Fibroblast of skin of right biceps (primary cell): ENCODE data around the gene GPC6.

Experiments
- DNase-seq: peaks from one replicate; pipeline ENCODE4 v3.0.0-alpha.2; 2013

The GPC6 gene

DNA sequence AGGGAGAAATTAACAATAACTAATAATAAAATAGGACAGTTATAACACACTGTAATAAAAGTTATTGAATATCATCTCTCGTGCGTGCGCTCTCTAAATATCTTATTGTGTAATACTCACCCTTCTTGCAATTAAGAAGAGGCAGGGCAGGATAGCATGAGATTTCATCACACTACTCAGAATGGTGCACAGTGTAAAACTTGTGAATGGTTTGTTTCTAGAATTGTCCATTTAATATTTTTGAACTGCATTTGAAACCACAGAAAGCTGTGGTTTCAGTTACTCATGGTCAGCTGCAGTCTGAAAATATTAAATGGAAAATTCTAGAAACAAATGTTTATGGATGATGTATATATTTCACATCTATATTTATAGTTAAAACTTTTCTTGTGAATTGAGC is 1091.8 kb downstream of the GPC6 start:
- DNase-seq = peak; percentile 34

DNA sequence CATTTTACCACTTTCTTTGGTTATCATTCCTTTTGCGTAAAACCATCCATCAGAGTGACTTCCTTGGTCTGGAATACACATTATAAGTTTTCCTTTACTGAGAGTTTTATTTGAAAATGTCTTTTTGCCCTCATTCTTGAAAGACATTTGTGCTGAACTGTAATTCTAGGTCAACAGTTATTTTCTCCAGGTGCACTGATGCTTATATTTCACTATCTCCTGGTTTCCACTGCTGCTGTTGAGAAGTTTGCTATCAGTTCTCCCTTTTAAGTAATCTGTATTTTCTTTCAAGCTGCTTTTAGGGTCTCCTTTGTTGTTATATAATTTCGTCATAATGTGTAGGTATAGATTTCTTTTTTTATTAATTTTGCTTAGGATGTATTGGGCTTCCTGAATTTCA is 1092.9 kb downstream of the GPC6 start:
- no peak for DNase-seq

GRCh38 chr13:94322925-94323763 is 1096.5 kb downstream of the GPC6 start:
- peak; percentile 74 for DNase-seq

- no peak for DNase-seq
Observed at GRCh38 chr13:94323764-94324758, 1097.5 kb downstream of the GPC6 start.

- DNase-seq = peak; percentile 35
Observed at GRCh38 chr13:94324767-94325540, 1098.3 kb downstream of the GPC6 start.

DNA sequence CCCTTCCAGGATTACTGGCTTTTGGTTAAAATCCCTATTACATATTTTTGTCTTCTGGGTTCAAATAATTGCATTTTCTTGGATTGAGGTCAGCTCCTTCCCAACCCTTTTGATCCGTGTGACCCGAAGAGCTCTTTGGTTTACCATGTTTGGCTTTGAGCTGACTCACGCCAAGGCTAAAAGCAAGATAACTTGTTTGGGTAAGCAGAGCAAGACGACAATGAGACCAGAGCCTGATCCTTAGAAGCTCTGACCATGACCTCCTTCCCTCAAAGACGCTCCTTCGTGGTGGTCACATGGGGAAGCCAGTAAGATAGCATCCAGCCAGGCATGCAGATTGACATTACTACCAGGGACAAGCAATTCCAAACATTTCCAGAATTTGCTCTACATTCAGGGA is 1099.0 kb downstream of the GPC6 start:
- DNase-seq = peak; percentile 70

DNA sequence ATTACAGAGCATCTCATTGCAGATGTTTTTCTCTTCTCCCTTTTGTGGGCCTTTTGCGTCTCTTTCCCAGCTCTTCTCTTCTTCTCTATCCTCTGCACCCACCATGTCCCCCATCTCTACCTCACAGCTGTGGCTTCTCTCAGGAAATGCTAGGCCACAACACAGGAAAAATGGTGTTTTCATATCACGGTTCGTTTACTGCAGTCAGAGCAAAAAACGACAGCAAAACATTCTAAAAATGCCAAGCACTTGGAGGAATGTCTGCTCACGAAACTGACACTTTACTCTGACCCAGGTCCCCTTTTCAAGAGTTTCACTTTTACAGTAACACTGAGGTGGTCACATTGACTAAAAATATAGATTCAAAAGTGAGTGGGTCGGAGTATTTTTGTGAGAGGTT is 1100.7 kb downstream of the GPC6 start:
- DNase-seq = peak; percentile 57

DNA sequence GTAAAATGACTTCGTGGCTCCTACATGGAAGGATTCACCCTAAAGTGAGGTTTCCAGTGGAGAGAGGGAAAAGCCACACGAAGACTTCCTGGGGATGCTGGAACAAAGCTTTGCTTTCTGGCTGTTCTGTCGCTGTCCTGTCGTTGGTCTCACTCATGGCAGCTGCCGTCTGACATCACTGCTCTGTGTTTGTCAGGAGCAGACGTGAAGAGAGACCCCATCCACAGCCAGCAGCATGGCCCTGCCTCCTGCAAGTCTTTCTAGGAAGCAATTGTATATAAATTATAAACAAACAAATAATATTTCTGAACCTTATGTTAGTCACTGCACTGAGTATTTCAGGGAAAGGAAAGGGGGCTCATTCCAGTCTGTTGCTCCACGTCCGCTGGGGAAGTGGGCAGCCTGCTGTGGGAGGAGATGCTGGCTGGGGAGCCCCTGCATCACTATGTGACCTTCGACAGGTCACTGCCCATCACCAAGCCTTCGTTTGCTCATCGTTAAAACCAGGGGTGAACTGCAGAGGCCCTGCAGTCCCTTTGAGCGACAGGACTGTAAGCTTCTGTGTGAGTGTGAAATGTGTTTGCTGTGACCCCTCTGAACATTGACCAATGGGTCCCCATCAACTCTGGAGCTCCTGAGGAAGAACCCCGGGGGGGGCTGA is 1101.9 kb downstream of the GPC6 start:
- no peak for DNase-seq

GRCh38 chr13:94329277-94329676 is 1102.7 kb downstream of the GPC6 start:
- peak; percentile 71 for DNase-seq

DNA sequence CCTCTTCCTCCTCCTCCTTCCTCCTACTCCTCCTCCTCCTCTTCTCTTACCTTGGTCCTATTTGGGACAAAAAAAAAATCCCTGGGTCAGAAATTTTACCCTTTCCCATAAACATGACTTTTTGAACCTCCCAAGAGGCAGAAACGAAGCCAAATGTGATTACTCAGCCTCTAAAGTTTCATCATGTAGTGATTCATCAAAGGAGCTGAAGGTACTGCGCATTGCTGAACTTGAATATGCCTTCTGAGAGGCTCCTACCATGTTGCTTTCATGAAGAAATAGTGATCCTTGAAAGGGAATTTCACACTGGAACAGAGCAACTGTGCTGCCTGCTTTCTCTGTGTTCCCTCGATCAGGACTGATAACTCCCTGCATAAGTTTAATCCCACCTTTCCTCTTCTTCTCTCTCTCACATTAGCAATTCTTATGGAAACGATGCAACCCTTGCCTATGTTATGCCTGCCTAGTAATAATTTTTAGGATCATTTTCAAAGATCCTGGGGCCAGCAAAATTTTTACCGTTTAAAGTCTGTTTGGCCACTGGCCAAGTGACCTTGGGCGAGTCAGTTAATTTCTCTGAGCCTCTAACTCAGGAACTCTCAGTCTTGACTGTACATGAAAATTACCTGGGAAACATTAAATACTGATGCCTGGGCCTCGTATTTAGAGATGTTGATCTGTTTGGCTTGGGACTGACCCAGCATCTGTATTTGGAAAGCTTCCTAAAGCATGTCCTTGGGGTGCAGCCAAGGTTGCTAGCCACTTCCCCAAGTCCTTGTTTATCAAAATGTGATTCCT is 1103.3 kb downstream of the GPC6 start:
- peak; percentile 95 for DNase-seq

DNA sequence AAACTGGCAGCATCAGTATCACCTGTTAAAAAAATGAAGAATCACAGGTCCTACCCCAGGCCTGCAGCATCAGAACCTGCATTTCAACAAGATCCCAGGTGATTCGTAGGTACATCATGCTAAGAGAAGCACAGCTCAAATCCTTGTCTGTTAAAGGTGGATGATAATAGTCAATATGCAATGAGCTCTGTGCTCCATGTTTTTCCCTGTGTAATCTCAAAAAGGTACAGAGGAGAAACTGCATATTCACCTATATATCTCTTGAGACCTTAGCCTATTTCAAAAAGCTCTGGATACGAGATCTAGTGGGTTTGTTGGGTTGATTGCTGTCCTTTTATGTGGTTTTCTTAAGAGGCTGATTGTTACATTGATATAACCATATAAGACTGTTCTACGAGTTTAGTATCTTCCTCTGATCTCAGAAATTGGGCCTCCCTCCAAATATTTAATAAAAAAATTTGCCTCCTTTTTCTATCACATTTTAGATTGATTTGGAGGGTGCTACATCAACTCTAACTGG is 1104.0 kb downstream of the GPC6 start:
- no peak for DNase-seq

GRCh38 chr13:94331281-94331680 is 1104.7 kb downstream of the GPC6 start:
- no peak for DNase-seq

DNA sequence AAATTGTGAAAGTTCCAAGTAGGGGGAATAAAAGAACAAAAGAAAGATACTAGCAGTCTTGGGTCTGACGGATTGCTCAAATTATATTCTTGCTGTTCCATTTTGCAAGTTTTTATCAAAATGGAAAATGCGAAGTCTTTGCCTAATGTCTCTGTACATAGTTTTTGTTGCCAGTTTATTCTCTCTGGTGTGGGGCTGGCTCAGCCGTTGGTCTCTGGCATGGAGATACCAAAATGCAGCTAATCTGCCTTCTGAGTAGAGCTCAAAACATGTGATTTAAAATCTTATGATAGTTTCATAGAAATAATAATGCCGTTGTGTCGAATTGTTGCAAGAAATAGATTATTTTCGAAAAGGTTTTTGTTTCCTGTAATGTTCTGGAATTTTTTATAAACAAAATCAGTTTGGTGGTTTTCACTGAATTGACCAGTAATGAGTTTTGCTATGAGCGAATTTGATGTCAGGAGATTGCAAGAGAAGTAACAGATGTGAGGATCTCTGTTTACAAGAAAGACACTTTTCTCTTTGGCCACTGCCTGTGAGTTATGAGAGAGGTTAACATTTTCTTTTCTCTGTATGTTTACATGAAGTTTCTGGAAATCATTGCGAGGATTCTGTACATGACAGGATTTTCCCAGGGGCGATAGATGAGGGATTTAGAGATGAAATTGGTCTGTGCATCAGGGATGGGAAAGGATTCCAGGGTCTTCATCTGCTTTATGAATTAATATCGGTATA is 1105.9 kb downstream of the GPC6 start:
- DNase-seq = no peak

DNA sequence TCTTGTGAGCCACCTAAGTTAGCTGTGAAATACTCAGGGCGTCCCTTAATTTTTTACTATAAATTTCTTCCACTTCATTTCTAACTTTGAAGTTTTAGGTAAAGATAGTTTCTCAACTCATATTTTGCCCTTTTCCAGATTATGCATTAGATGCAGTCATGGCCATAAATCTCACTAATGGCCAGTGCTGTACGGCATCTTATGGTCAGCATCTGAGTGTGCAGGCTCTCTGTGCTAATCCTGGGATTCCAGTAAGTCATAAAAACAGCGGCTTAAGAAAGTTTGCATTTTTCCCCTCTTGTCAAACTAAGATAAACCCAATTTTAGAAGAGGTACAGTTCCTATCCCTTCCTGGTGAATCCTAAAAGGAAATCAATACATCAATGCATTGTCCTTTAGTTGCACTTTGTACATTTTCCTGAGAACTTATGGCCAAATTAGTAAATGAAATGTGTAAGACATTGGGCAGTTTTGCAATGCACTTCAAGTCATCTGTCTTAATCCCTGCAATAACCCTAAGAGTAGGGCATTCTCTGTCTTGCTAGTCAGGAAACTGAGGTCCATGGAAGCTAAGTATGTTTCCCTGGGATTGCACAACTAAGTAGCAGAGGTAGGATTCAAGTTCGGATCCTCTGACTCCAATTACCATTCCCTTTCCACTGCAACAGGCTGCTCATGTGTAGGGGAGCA is 1106.7 kb downstream of the GPC6 start:
- no peak for DNase-seq

DNA sequence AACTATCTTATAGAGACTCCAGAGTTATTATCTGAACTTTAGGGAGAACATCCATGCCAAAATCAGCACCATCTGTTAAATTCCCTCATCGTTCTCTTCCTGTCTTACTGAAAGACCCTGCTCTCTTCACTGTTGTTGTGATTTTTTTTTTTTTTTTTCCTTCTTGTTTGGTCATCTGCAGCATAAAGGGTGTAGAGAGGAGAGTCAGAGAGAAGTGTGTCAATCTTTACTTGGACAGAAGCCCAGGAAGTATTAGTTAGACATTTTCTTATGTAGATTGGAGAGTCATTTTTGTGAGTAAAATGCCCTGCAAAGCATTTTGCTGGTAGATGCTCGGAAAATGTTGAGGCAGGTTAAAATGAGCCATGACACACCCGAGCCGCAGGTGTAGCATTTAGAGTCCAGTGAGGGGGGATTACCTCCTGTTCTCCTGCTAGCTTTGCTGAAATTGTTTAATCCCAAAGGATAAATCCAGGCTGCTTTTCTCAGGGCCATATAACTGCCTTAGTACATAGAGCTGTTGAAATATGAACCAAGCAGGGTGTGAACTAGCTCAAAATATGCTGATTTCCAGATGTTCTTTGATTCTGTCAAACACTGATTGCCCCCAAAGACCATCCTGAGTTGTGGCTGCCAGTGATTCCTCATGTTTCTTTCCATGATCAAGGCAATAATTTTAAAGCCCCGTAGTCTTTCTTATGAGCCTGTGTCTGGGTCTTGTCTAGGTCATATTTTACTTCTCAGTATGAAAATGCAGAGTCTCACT is 1109.3 kb downstream of the GPC6 start:
- DNase-seq = peak; percentile 65

DNA sequence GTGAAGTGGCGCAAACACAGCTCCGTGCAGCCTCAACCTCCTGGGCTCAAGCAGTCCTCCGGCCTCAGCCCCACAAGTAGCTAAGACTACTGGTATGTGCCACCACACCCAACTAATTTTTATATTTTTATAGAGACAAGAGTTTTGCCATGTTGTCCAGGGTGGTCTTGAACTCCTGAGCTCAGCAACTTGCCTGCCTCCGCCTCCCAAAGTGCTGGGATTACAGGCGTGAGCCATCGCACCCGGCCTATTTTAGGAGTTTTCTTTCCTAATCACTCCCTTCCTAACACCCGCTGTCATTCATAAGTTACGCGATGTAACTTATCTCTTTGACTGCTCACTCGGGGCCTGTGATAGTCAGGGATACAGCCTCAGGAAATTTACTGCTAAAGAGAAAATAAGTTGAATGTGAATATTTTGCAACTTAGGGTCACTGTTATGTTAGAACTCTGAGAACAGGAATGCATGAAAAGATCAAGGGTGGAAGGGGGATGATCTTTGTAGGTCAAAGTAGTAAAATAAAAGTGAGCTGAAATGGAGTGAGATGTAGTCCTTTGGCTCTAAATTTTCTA is 1112.6 kb downstream of the GPC6 start:
- DNase-seq = no peak

- DNase-seq = peak; percentile 36
Observed at GRCh38 chr13:94342436-94343242, 1116.0 kb downstream of the GPC6 start.

- DNase-seq = peak; percentile 46
Observed at GRCh38 chr13:94343243-94343585, 1116.6 kb downstream of the GPC6 start.
